Ovary (tissue), 9 donors: ENCODE measurements around the gene VPS41. TPM values are rescaled to one million over a fixed set of nuclear protein-coding genes. Genes with fewer than 3 reads are reported as not detected.
"Not testable (repeated sequence)": the region's sequence is repeated elsewhere in the genome, so short reads cannot be mapped to it uniquely, and the experiment has no call there.

ENCODE experiments used
- DNase-seq, 5 donors: peaks; one replicate each; pipeline ENCODE4 v3.0.0-alpha.2; 2019 to 2020
- H3K27ac ChIP-seq, 2 donors: fragments of 200-600 bp; one replicate each; pipeline versions ENCODE4 v1.5.1 to v1.8.0; 2019 to 2022
- H3K27me3 ChIP-seq: fragments of 200-600 bp; one replicate; pipeline ENCODE4 v1.8.0; 2022
- H3K36me3 ChIP-seq: fragments of 200-600 bp; sonication (generic); one replicate; pipeline ENCODE4 v1.5.1; 2019
- H3K4me1 ChIP-seq: one replicate; pipeline ENCODE4 v1.8.1; 2013; ENCODE audit warnings: mild to moderate bottlenecking, moderate library complexity; ENCODE audit not compliant: insufficient read depth
- H3K4me3 ChIP-seq: fragments of 200-600 bp; sonication (generic); one replicate; pipeline ENCODE4 v1.5.1; 2017
- H3K9me3 ChIP-seq, 2 donors: fragments of 200-600 bp in 1 of 2; sonication (generic) in 1 of 2; one replicate each; pipeline versions ENCODE4 v1.5.1 to v1.8.1; 2013 to 2019; ENCODE audit warnings: mild to moderate bottlenecking in 1 of 2, moderate library complexity in 1 of 2
- CTCF ChIP-seq, 3 donors: fragments of 450-650 bp in 2 of 3; fragments of 200-600 bp in 1 of 3; IDR thresholded peaks; one replicate each; pipeline versions ENCODE4 v1.5.1 to v1.8.0; 2016 to 2022; ENCODE audit warnings: antibody characterized with exemption in 3 of 3, mild to moderate bottlenecking in 1 of 3
- EP300 ChIP-seq: sonication (generic); formaldehyde crosslinking; IDR thresholded peaks from one replicate; pipeline ENCODE4 v1.6.1; 2017; ENCODE audit warnings: antibody characterized with exemption
- POLR2A ChIP-seq: fragments of 450-650 bp; IDR thresholded peaks from one replicate; pipeline ENCODE4 v1.6.1; 2017; ENCODE audit warnings: antibody characterized with exemption, mild to moderate bottlenecking, moderate library complexity
- WGBS, 3 donors: extraction: QIAGEN DNeasy Blood & Tissue Kit in 1 of 3; methylation state at CpG; one replicate each; pipeline versions ENCODE4 v1.1.5 to v1.1.7; 2013 to 2017; 5-methylcytosine and 5-hydroxymethylcytosine counted together
- intact Hi-C, 4 donors: fragments of 100-400 bp; cut with DNase I; formaldehyde crosslinking; loops; one replicate each; pipeline versions ENCODE4 v1.11.0 to v1.15.1; 2022 to 2023
- polyA plus RNA-seq, 2 donors: library from polyadenylated mRNA; stranded (reverse); fragments of 200-250 nt in 1 of 2; fragments of 350-450 nt in 1 of 2; fragmentation: Illumina TruSeq in 1 of 2; extraction: RNeasy Lipid Tissue Mini Kit (QIAGEN cat#74804) in 1 of 2; gene quantifications; one replicate each; pipeline ENCODE4 v1.2.3, GENCODE V29; 2013 to 2014
- total RNA-seq, 7 donors: library from RNA; depleted of rRNA in 2 of 7; stranded (reverse); fragments of >200 nt in 2 of 7; fragmentation: NEBNext Ultra II Directional in 3 of 7; extraction: Animal tissue kit (Norgen Biotek cat#: 25700) in 3 of 7; gene quantifications; one replicate each; pipeline versions ENCODE4 v1.1.0 to v1.2.4, GENCODE V29; 2016 to 2023
- donor health status: DM: no; HTN: no; CAD: no; lungs with moderate emphysema.
- donor health status: DM: no; HTN: no; CAD: no.
- donor health status: Bipolar disorder and iron deficiency.
- donor health status: DM: yes; HTN: yes; CAD: no.
- donor health status: DM: no; HTN: no; CAD: no.
- donor health status: DM: yes; HTN: yes; CAD: no.

The VPS41 gene
- total and polyA plus RNA-seq, 9 donors, result 17.3 to 77.0 (median 57.2) TPM

DNA sequence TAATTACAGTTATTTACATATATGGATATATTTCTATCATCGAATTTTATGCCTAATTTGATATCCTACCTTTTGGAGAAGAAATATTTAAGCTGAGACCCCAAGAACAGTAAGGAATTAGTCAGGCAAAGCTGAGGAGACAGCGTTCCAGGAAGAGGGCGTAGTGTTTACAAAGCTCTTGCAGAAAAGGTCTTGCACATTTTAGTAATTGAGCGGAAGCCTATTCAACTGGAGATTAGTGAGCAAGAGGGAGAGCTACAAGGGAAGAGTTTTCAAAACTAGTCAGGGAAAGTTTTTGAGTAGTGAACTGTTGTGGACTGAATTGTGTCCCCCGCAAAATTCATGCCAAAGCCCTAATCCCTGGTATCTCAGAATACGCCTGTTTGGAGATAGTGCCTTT, 42.2 kb upstream of the VPS41 start:
- 81 to 89% (median 87%) methylated on average over 6 of the region's 6 CpGs for WGBS, 3 donors
- intact Hi-C loops, result loop anchor here in 1 of 4 donors (10.0 kb wide), 1 partner anchor 56 kb away; no protein-coding TSS in a partner anchor

DNA sequence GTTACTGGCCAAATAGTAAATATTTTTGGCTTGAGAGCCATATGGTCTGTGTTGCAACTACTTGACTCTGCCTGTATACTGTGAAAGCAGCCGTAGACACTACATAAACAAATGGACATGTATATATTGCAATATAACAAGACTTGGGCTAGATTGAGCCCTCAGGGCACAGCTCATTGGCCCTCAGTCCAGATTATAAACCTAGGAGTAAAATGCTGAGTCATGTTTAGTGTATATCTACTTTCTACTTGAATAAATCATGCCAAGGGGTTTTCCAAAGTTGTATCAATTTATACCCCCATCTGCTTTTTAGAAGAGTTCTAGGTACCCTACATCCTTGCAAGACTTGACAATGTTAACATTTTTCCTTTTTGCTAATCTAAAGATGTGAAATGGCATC, 41.3 kb upstream of the VPS41 start:
- no peak for DNase-seq
- no peak overlapping the region for H3K4me3 ChIP-seq
- H3K9me3 ChIP-seq, result no peaks in the 10 kb centered on the region
- TF ChIP-seq POLR2A (no peak), EP300 (no peak)
- H3K27me3 ChIP-seq, result no peaks in the 10 kb centered on the region
- 61 to 82% (median 61%) methylated on average over 1 of the region's 1 CpG for WGBS, 3 donors
- H3K27ac ChIP-seq, result no peak overlapping the region
- no peaks in the 10 kb centered on the region for H3K4me1 ChIP-seq
- H3K36me3 ChIP-seq, result no peaks in the 10 kb centered on the region
- intact Hi-C loops, result loop anchor here in 1 of 4 donors (10.0 kb wide), 1 partner anchor 56 kb away; no protein-coding TSS in a partner anchor

More for the DNA sequence above, 42.2 kb upstream of the VPS41 start:
- Histone ChIP-seq H3K4me1 (no peaks in the 10 kb centered on the region), H3K36me3 (no peaks in the 10 kb centered on the region), H3K9me3 (no peaks in the 10 kb centered on the region), H3K27ac (no peak overlapping the region), H3K4me3 (no peak overlapping the region), H3K27me3 (no peaks in the 10 kb centered on the region)
- no peak for TF ChIP-seq CTCF (IDR thresholded peaks at IDR 0.05)
- no peak for TF ChIP-seq EP300
- no peak for TF ChIP-seq POLR2A
- DNase-seq, result no peak

DNA sequence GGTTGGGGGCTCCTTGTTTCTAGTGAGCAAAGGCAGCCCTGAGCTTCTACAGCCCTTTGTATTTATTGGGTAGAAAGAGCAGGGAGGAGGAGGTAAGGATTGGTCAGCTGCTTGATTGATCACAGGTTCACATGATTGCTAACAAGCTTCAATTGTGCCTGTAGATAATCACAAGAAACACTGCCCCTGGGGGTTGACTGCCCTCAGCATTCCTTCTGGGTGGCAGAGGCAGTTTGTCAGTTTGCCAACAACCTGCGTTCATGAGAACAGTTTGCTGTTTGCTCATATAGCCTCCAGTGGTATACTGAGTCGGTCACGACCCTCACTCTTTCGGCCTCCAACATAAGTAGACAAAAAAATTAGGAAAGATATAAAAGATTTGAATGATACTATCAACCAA, 38.5 kb upstream of the VPS41 start:
- H3K27me3 ChIP-seq, H3K9me3 ChIP-seq, intact Hi-C loops, H3K27ac ChIP-seq, DNase-seq, H3K4me1 ChIP-seq, H3K4me3 ChIP-seq, H3K36me3 ChIP-seq: not testable (repeated sequence)
- WGBS, 3 donors, result 95 to 97% (median 95%) methylated on average over 4 of the region's 4 CpGs

DNA sequence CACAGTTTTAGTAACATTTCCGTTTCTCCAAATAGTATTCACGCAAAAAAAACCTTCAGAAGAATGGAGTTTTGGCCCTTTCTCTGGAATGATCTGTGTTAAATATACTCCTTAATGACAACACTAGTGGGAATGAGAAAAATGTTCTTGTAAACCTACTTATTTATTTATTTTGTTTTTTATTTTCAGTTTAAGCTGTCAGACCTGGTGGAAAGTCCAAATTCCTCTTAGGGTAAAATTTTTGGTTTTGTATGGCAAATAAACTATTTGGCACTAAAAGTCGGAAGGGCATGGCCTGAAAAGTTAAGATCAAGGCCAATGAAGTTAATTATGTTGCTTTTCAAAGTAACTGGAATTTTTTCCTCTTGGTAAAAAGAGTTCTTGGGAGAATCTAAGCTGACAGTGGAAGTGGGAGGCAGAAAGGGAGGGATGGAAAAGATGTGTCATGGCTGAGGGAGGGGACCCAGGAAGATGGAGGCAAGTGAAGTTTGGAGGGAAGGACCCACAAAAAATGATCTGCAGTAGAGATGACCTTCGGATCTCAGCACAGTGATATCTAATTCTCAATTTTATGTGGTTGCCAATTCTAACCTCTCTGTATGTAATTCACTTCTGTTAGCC, 33.5 kb upstream of the VPS41 start:
- H3K36me3 ChIP-seq, result no peaks in the 10 kb centered on the region
- TF ChIP-seq EP300 (no peak), CTCF (IDR thresholded peaks at IDR 0.05) (no peak), POLR2A (no peak)
- no peak overlapping the region for H3K27ac ChIP-seq
- no peaks in the 10 kb centered on the region for H3K4me1 ChIP-seq
- no peak for DNase-seq
- no peaks in the 10 kb centered on the region for H3K27me3 ChIP-seq
- 18 to 33% (median 23%) methylated on average over 4 of the region's 4 CpGs for WGBS, 3 donors
- no peak overlapping the region for H3K4me3 ChIP-seq
- no peaks in the 10 kb centered on the region for H3K9me3 ChIP-seq
- intact Hi-C loops, result no loop called here

GRCh38 chr7:38940774-38941173, 31.8 kb upstream of the VPS41 start:
- WGBS, 3 donors, result 92 to 95% (median 93%) methylated on average over 3 of the region's 3 CpGs
- Histone ChIP-seq H3K36me3 (no peaks in the 10 kb centered on the region), H3K4me1 (no peaks in the 10 kb centered on the region), H3K27me3 (no peaks in the 10 kb centered on the region), H3K27ac (no peak overlapping the region), H3K9me3 (no peaks in the 10 kb centered on the region), H3K4me3 (no peak overlapping the region)
- TF ChIP-seq POLR2A (no peak), EP300 (no peak), CTCF (IDR thresholded peaks at IDR 0.05) (no peak)
- DNase-seq, result no peak
- intact Hi-C loops, result no loop called here
